Measurements from ENCODE around the gene NRARP.
"Not testable (repeated sequence)": the region's sequence is repeated elsewhere in the genome, so short reads cannot be mapped to it uniquely, and the experiment has no call there.

NRARP gene

GRCh38 chr9:137302118-137302448, at the start of gene NRARP:
TSS of gene NRARP (minus strand) at chr9:137302271. CDS start at chr9:137301928, 343 bp downstream.
- peak; percentile 81 to 90 for DNase-seq (ENCODE audit: low read depth in 2 of 2)

DNA sequence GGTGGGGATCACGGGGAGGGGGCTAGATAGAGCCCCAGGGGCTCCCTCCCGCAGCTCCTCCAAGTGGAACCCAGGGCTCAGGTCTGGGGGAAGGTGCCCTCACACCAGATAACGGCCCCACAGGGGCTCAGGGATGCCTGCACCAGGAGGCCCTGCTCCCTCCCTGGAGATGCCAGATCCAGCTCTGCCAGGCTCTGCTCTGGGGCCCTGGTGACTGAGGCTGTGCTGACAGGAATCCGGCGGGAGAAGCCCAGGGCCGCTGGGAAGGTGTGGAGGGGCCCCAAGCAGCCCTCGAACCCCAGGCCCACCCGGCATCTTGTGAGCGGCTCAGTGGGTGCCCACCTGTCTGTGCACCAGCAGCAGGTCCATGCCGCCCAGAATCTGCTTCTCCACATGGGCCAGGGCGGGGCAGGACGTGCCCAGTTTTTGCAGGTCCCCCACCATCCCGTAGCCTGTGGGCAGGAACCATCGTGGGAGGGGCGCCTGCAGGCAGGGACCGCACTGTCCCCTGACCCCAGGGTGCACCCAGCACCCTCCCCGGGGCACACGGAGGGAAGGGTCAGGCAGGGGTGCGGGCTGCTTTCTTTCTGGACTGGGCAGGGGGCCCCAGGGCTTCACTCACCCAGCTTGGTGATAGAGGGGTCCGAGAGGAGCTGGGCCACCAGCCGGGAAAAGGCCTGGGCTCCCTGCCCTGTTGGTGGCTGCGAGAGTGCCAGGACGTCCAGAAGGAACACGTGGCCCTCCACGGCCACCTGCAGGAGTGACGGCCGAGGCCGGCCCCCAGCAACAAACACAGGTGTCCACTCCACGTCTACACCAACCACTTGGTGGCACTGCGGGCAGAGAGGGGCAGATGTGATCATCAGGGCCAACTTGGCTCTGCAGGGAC, 48.9 kb upstream of the NRARP start:
- no peak for DNase-seq (ENCODE audit: low read depth in 2 of 2)

DNA sequence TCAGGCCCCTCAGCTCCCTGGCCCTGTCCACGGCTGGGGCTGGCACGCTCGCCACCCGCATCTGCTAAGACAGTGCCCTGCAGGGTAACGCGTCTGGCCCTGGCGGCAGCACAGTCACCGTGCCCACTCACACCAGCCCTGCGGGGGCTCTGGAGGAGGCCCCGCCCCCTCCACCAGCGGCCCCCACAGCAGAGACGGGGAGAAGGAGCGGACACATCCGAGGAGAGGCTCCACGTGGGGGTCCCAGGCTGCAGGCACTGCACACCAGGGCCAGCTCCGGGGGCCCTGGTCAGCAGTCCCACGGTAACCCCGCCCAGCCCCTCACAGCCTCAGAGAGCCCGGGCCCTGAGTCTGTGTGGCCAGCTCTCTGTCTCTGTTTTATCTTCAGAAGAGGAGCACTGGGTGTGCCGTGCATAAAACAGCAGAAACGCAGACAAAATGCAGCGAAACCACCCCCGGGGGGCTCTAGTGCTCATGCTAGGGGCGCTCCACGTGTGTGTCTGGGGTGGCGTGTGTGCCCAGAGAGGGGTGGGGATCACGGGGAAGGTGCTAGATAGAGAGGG, 47.5 kb upstream of the NRARP start:
- DNase-seq (ENCODE audit: low read depth in 2 of 2), result no peak

DNA sequence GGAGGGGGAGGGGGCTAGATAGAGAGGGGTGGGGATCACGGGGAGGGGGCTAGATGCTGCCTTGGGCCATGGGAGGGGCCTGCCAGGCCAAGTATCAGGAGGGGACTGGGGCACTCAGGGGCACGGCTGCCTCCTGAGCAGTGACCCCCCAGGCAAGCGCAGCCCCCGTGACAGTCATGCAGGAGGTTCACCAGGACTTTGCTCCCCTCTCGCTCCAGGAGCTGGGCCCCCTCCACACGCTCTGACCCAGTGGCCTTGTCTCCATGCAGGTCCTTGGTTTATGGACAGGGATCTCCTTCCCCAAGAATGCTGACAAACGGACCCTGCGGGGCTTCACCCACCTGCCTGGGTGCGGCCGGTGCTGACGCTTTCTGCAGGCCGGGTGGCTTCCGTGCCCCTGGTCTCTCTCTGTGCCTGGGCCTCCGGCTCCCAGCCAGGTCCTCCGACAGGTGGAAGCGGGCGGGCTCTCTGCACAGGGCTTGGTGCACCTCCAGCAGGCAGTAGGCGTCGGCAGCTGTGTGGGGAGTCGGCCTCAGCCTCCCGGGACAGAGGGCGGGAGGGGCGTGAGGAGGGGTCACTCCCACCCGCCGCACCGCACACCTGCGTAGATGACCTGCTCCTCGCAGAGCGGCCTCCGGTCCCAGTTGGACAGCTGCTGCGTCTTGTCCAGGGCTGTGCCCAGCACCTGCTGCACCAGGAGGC, 46.8 kb upstream of the NRARP start:
- DNase-seq (ENCODE audit: low read depth in 2 of 2), result no peak

GRCh38 chr9:137347928-137348327, 45.9 kb upstream of the NRARP start:
- DNase-seq (ENCODE audit: low read depth in 2 of 2), result no peak

GRCh38 chr9:137342482-137342881, 40.4 kb upstream of the NRARP start:
- no peak for DNase-seq (ENCODE audit: low read depth in 2 of 2)

DNA sequence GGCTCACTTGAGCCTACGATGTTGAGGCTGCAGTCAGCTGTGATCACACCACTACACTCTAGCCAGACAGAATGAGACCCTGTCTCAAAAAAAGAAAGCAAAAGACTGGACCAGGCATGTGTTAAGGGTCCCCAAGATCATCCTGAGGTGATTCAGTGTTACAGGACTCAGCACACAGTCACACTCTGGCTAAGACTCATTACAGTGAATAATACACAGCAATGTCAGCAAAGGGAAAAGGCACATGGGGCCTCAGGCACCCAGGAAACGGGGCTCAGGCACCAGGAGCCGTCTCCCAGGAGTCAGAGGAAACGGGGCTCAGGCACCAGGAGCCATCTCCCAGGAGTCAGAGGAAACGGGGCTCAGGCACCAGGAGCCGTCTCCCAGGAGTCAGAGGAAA, 39.2 kb upstream of the NRARP start:
- DNase-seq (ENCODE audit: low read depth in 2 of 2), result no peak

- DNase-seq (ENCODE audit: low read depth in 2 of 2), result not testable (repeated sequence)
Measured at GRCh38 chr9:137339908-137340462, 37.9 kb upstream of the NRARP start.

DNA sequence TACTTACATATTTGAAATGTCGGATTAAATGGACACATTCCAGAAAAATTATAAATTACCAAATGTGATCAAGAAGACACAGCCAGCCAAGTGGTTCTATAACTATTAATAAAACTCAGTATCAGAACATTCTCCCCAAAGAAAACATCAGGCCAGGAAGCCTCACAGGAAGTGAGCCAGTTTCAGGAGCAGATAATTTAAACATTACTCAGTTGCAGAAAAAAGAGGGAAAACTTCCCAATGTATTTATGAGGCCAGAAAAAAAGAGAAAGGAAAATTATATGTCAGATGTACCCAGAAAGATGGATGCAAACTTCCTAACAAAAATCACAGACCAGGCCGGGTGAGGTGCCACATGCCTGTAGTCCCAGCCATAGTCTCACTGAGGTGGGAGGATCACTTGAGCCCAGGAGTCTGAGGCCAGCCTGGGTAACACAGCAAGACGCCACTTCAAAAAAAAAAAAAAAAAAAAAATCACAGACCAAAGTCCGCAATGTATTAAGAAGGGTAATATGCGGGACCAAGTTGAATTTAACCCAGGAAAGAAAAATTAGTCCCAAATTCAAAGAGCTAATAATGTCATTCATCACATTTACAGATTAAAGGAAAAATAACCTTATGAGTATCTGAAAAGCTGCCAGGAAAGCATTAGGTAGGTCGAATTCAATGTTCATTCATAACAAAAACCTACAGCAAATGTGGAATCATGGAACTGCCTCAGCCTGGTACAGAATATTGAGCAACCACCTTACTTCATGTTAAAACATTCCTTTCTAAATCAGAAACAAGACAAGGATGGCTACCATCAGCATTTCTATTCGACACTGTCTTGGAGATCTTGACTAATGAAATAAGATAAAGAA, 37.2 kb upstream of the NRARP start:
- no peak for DNase-seq (ENCODE audit: low read depth in 2 of 2)

- DNase-seq (ENCODE audit: low read depth in 2 of 2), result no peak
Measured at GRCh38 chr9:137336735-137337134, 34.7 kb upstream of the NRARP start.

DNA sequence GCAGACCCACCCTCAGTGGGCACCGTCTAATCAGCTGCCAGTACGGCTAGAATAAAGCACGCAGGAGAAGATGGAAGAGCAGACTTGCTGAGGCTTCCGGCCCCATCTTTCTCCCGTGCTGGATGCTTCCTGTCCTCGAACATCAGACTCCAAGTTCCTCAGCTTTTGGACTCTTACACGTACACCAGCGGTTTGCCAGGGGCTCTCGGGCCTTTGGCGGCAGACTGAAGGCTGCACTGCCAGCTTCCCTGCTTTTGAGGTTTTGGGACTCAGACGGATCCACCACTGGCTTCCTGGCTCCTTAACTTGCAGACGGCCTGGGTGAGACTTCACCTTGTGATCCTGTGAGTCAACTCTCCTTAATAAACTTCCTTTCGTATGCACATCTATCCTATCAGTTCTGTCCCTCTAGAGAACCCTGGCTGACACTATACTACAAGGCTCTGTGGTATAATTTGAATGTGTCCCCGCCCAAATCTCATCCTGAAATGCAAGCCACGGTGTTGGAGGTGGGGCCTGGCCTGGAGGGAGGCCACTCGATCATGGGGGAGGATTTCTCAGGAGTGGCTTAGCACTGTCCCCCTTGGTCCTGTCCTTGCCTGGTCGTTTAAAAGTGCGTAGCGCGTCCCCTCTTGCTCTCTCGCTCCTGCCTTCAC, 31.1 kb upstream of the NRARP start:
- DNase-seq (ENCODE audit: low read depth in 2 of 2), result no peak

DNA sequence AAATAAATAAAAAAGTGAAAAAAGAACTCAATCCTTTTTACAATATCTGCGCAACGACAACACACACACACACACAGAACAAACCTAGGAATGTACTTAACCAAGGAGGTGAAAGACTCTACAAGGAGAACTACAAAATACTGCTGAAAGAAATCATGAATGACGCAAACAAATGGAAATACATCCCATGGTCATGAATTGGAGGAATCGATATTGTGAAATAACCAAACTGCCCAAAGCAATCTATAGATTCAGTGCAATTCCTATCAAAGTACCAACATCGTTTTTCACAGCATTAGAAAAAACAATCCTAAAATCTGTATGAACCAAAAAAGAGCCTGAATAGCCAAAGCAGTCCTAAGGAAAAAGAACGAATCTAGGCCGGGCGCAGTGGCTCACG, 29.9 kb upstream of the NRARP start:
- DNase-seq (ENCODE audit: low read depth in 2 of 2), result no peak

- no peak for DNase-seq (ENCODE audit: low read depth in 2 of 2)
Measured at GRCh38 chr9:137330689-137331088, 28.6 kb upstream of the NRARP start.

DNA sequence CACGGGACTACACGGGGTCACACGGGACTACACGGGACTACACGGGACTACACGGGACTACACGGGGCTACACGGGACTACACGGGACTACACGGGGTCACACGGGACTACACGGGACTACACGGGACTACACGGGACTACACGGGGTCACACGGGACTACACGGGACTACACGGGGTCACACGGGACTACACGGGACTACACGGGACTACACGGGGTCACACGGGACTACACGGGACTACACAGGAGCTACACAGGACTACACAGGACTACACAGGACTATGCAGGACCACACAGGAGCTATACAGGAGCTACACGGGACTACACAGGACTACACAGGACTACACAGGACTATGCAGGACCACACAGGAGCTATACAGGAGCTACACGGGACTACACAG, 27.5 kb upstream of the NRARP start:
- not testable (repeated sequence) for DNase-seq (ENCODE audit: low read depth in 2 of 2)

DNA sequence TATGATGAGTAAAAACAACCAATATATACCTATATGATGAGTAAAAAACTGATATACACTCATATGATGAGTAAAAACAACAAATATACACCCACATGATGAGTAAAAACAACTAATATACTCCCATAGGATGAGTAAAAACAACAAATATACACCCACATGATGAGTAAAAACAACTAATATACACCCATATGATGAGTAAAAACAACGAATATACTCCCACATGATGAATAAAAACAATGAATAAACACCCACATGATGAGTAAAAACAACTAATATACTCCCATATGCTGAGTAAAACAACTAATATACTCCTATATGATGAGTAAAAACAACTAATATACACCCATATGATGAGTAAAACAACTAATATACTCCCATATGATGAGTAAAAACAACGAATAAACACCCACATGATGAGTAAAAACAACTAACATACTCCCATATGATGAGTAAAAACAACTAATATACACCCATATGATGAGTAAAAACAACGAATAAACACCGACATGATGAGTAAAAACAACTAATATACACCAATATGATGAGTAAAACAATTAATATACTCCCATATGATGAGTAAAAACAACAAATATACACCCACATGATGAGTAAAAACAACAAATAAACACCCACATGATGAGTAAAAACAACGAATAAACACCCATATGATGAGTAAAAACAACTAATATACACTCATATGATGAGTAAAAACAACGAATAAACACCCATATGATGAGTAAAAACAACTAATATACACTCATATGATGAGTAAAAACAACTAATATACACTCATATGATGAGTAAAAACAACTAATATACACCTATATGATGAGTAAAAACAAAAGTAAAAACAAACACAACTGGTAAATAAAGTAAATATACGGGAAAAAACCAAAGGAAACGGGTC, 25.8 kb upstream of the NRARP start:
- DNase-seq (ENCODE audit: low read depth in 2 of 2), result not testable (repeated sequence)

GRCh38 chr9:137326445-137327065, 24.5 kb upstream of the NRARP start:
- no peak for DNase-seq (ENCODE audit: low read depth in 2 of 2)

GRCh38 chr9:137325799-137326198, 23.7 kb upstream of the NRARP start:
- no peak for DNase-seq (ENCODE audit: low read depth in 2 of 2)

- DNase-seq (ENCODE audit: low read depth in 2 of 2), result no peak
Measured at GRCh38 chr9:137325124-137325523, 23.1 kb upstream of the NRARP start.

- DNase-seq (ENCODE audit: low read depth in 2 of 2), result no peak
Measured at GRCh38 chr9:137323531-137324331, 21.7 kb upstream of the NRARP start.

All from stimulated activated CD8-positive, alpha-beta memory T cell treated with anti-CD3 and anti-CD28 coated beads, Interleukin-7, amount 100 ng/mL, for 4 hours (primary cell).